OCI-LY7 (cell line): Measurements from ENCODE around the gene PDLIM1. TPM values are rescaled to one million over a fixed set of nuclear protein-coding genes. Genes with fewer than 3 reads are reported as not detected.

Experiments
- BruUV-seq: library from RNA; stranded (reverse); fragments of 400-500 nt; replicated peaks from 2 replicates; lab custom pipeline; 2021; lab: Mats Ljungman, UMichigan
- CTCF ChIA-PET: fragments of 300-600 bp; sonication (Branson Sonifier 250); formaldehyde crosslinking; loops from one replicate; lab custom pipeline; 2022; ENCODE audit warnings: antibody characterized with exemption; ENCODE audit not compliant: unreplicated experiment; lab: Charles Lee
- POLR2A ChIA-PET: fragments of 300-600 bp; sonication (Branson Sonifier 250); formaldehyde crosslinking; loops from one replicate; lab custom pipeline; 2022; ENCODE audit warnings: antibody characterized with exemption; lab: Charles Lee
- DNase-seq: peaks from one replicate; pipeline ENCODE4 v3.0.0-alpha.2; 2015; ENCODE audit warnings: low spot score
- H2AFZ ChIP-seq: fragments of 200-600 bp; sonication (generic), shearing (Covaris generic); 2 replicates; pipeline ENCODE4 v1.6.1; 2014; ENCODE audit warnings: mild to moderate bottlenecking, antibody characterized with exemption, low read length, moderate library complexity
- H3K27ac ChIP-seq: fragments of 200-600 bp; sonication (generic); 2 replicates; pipeline ENCODE4 v1.5.1; 2014; ENCODE audit warnings: mixed run types, low read depth, mild to moderate bottlenecking, moderate library complexity, low read length, inconsistent platforms; ENCODE audit not compliant: poor library complexity, severe bottlenecking
- H3K36me3 ChIP-seq: fragments of 200-600 bp; sonication (generic); 2 replicates; pipeline ENCODE4 v1.6.1; 2014; ENCODE audit warnings: mild to moderate bottlenecking, antibody characterized with exemption, low read length, moderate library complexity, mixed read lengths; ENCODE audit not compliant: insufficient read depth
- H3K4me1 ChIP-seq: fragments of 200-600 bp; sonication (generic); 2 replicates; pipeline ENCODE4 v1.5.1; 2014; ENCODE audit warnings: mild to moderate bottlenecking, low read length; ENCODE audit not compliant: insufficient read depth, poor library complexity, severe bottlenecking
- H3K4me2 ChIP-seq: fragments of 200-600 bp; sonication (generic); 2 replicates; pipeline ENCODE4 v1.6.1; 2014; ENCODE audit warnings: mild to moderate bottlenecking, low read length
- H3K4me3 ChIP-seq: fragments of 200-600 bp; sonication (generic); 2 replicates; pipeline ENCODE4 v1.5.1; 2014; ENCODE audit warnings: mild to moderate bottlenecking, low read depth, low read length; ENCODE audit not compliant: poor library complexity, severe bottlenecking
- H3K79me2 ChIP-seq: fragments of 200-600 bp; sonication (generic); 2 replicates; pipeline ENCODE4 v1.6.1; 2016; ENCODE audit warnings: low read depth, mild to moderate bottlenecking, low read length, moderate library complexity, mixed read lengths; ENCODE audit not compliant: insufficient read depth
- H3K9me2 ChIP-seq: fragments of 200-600 bp; sonication (generic); 2 replicates; pipeline ENCODE4 v1.6.1; 2016; ENCODE audit warnings: mild to moderate bottlenecking, low read length, mixed read lengths; ENCODE audit not compliant: insufficient read depth
- H3K9me3 ChIP-seq: fragments of 200-600 bp; sonication (generic); 2 replicates; pipeline ENCODE4 v1.6.1; 2014; ENCODE audit warnings: mild to moderate bottlenecking, mixed run types, low read length, mixed read lengths
- H4K20me1 ChIP-seq: fragments of 200-600 bp; sonication (generic); 2 replicates; pipeline ENCODE4 v1.6.1; 2014; ENCODE audit warnings: mild to moderate bottlenecking, antibody characterized with exemption, low read length, moderate library complexity, mixed read lengths; ENCODE audit not compliant: insufficient read depth
- EZH2phosphoT487 ChIP-seq: fragments of 200-600 bp; sonication (generic); IDR thresholded peaks from 2 replicates; pipeline ENCODE4 v1.6.1; 2018; ENCODE audit warnings: low read depth, borderline replicate concordance, mild to moderate bottlenecking, mixed run types, antibody characterized with exemption, low read length, moderate library complexity, mixed read lengths
- intact Hi-C: fragments of 100-400 bp; cut with micrococcal nuclease; formaldehyde crosslinking; loops from one replicate; pipeline ENCODE4 v1.10.0; 2022; ENCODE audit not compliant: unreplicated experiment
- total RNA-seq, 2 experiments: library from RNA; depleted of rRNA in 1 of 2; stranded (reverse); fragments of >200 nt in 1 of 2; shearing (Covaris generic) in 1 of 2; gene quantifications; 2 replicates each; pipeline ENCODE4 v1.2.3, GENCODE V29; 2014 to 2022
- TF ChIP-seq, protein P1 (sequence below): fragments of 200-600 bp; sonication (generic); conservative IDR thresholded peaks from 2 replicates; pipeline ENCODE4 v1.5.1; 2014; ENCODE audit warnings: mild to moderate bottlenecking, antibody characterized with exemption, low read length, moderate library complexity, mixed read lengths

The PDLIM1 gene
- total RNA-seq, 2 experiments from 2014 or later = 22.3 to 105 TPM

DNA sequence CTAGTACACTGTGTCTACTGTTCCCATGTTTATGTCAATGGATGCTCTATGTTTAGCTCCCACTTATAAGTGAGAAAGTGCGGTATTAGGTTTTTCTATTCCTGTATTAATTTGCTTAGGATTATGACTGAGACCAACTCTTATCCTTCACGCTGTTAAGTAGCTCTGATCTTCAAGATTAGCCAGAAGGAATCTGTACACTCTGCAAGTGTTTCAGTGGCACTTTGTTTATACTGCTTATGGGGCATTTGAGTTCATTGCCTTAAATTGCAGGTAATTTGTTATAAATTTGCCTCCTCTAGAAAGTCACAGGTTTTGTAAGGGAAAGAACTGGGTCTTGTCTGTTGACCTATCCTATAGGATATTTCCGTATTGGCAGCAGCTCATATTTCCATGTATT is 103.2 kb downstream of the PDLIM1 start:
- Histone ChIP-seq H3K4me2 (no peak overlapping the region), H3K27ac (no peak overlapping the region), H3K79me2 (no peaks in the 10 kb centered on the region), H3K9me3 (no peaks in the 10 kb centered on the region), H3K9me2 (no peaks in the 10 kb centered on the region), H3K36me3 (no peaks in the 10 kb centered on the region), H2AFZ (no peak overlapping the region), H3K4me1 (peaks cover 4% of the 10 kb centered on the region), H4K20me1 (no peaks in the 10 kb centered on the region), H3K4me3 (no peak overlapping the region)
- ChIA-PET POLR2A (interaction anchor here (0.7 kb wide), 1 partner anchor 62 kb away, joined by 3 read pairs; no protein-coding TSS in a partner anchor), CTCF (no interaction called here)
- TF ChIP-seq, protein P1, sequence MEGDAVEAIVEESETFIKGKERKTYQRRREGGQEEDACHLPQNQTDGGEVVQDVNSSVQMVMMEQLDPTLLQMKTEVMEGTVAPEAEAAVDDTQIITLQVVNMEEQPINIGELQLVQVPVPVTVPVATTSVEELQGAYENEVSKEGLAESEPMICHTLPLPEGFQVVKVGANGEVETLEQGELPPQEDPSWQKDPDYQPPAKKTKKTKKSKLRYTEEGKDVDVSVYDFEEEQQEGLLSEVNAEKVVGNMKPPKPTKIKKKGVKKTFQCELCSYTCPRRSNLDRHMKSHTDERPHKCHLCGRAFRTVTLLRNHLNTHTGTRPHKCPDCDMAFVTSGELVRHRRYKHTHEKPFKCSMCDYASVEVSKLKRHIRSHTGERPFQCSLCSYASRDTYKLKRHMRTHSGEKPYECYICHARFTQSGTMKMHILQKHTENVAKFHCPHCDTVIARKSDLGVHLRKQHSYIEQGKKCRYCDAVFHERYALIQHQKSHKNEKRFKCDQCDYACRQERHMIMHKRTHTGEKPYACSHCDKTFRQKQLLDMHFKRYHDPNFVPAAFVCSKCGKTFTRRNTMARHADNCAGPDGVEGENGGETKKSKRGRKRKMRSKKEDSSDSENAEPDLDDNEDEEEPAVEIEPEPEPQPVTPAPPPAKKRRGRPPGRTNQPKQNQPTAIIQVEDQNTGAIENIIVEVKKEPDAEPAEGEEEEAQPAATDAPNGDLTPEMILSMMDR = no peak
- TF ChIP-seq EZH2phosphoT487 = no peak
- DNase-seq = no peak
- BruUV-seq = no TSS peak
- intact Hi-C loops = no loop called here

Other genes starting within 250 kb of the PDLIM1 start
- gene CYP2C8, start 221.5 kb downstream of the PDLIM1 start, total RNA-seq (2014; rRNA removed; shearing (Covaris generic)) = not detected in 2 replicates
- not detected in 2 replicates for gene CYP2C8, start 221.5 kb downstream of the PDLIM1 start, total RNA-seq (2022)
- gene ACSM6, start 96.8 kb downstream of the PDLIM1 start, total RNA-seq (2014; rRNA removed; shearing (Covaris generic)) = not detected in 2 replicates
- not detected in 2 replicates for gene ACSM6, start 96.8 kb downstream of the PDLIM1 start, total RNA-seq (2022)